ES-I3 (cell line): Measurements from ENCODE around the gene P2RX1.

Experiments used
- H3K36me3 ChIP-seq: 2 replicates; pipeline ENCODE4 v1.6.1; 2013; ENCODE audit warnings: mild to moderate bottlenecking, low read length, control low read depth, moderate library complexity; ENCODE audit not compliant: insufficient read depth
- H3K4me1 ChIP-seq: 2 replicates; pipeline ENCODE4 v1.6.1; 2013; ENCODE audit warnings: mild to moderate bottlenecking, control low read depth, low read length; ENCODE audit not compliant: insufficient read depth
- H3K9ac ChIP-seq: 2 replicates; pipeline ENCODE4 v1.6.1; 2013; ENCODE audit warnings: low read depth, mild to moderate bottlenecking, low read length, moderate library complexity
- H3K9me3 ChIP-seq: 2 replicates; pipeline ENCODE4 v1.6.1; 2013; ENCODE audit warnings: mild to moderate bottlenecking, low read length, moderate library complexity; ENCODE audit not compliant: control insufficient read depth, insufficient read depth

P2RX1 gene

GRCh38 chr17:3886776-3887175 lies 29.5 kb downstream of the P2RX1 start:
- Histone ChIP-seq H3K36me3 (peaks cover 2% of the 10 kb centered on the region; the same call in 1 of the 2 replicates), H3K9me3 (no peaks in the 10 kb centered on the region), H3K9ac (no peak overlapping the region), H3K4me1 (peaks cover 37% of the 10 kb centered on the region; the same call in 1 of the 2 replicates)

- no peaks in the 10 kb centered on the region for H3K9me3 ChIP-seq
- H3K4me1 ChIP-seq = peaks cover 31% of the 10 kb centered on the region; the same call in 1 of the 2 replicates
- H3K9ac ChIP-seq = no peak overlapping the region
- H3K36me3 ChIP-seq = peaks cover 2% of the 10 kb centered on the region; the same call in 1 of the 2 replicates
These were observed 30.3 kb downstream of the P2RX1 start for GRCh38 chr17:3885970-3886369.

- peaks cover 26% of the 10 kb centered on the region; the same call in 1 of the 2 replicates for H3K4me1 ChIP-seq
- no peak overlapping the region for H3K9ac ChIP-seq
- peaks cover 2% of the 10 kb centered on the region; the same call in 1 of the 2 replicates for H3K36me3 ChIP-seq
- H3K9me3 ChIP-seq = no peaks in the 10 kb centered on the region
These were observed 31.0 kb downstream of the P2RX1 start for GRCh38 chr17:3885271-3885670.

GRCh38 chr17:3884188-3884587 lies 32.1 kb downstream of the P2RX1 start:
- H3K9ac ChIP-seq = no peak overlapping the region
- H3K9me3 ChIP-seq = no peaks in the 10 kb centered on the region
- peaks cover 2% of the 10 kb centered on the region; the same call in 1 of the 2 replicates for H3K36me3 ChIP-seq
- peaks cover 20% of the 10 kb centered on the region; the same call in 1 of the 2 replicates for H3K4me1 ChIP-seq

- H3K36me3 ChIP-seq = peaks cover 2% of the 10 kb centered on the region; the same call in 1 of the 2 replicates
These were observed 34.0 kb downstream of the P2RX1 start for GRCh38 chr17:3882276-3882675.

GRCh38 chr17:3880983-3881382 lies 35.3 kb downstream of the P2RX1 start:
- no peak overlapping the region for H3K9ac ChIP-seq
- no peaks in the 10 kb centered on the region; the same call in 1 of the 2 replicates for H3K4me1 ChIP-seq
- no peaks in the 10 kb centered on the region for H3K9me3 ChIP-seq
- H3K36me3 ChIP-seq = peaks cover 2% of the 10 kb centered on the region; the same call in 1 of the 2 replicates

More at GRCh38 chr17:3882276-3882675, 34.0 kb downstream of the P2RX1 start:
- no peaks in the 10 kb centered on the region for H3K9me3 ChIP-seq
- no peak overlapping the region for H3K9ac ChIP-seq
- H3K4me1 ChIP-seq = peaks cover 5% of the 10 kb centered on the region; the same call in 1 of the 2 replicates

GRCh38 chr17:3879591-3880417 lies 36.5 kb downstream of the P2RX1 start:
- Histone ChIP-seq H3K4me1 (no peaks in the 10 kb centered on the region; the same call in 1 of the 2 replicates), H3K9ac (no peak overlapping the region), H3K36me3 (peaks cover 2% of the 10 kb centered on the region; the same call in 1 of the 2 replicates)

GRCh38 chr17:3879186-3879585 lies 37.1 kb downstream of the P2RX1 start:
- H3K9me3 ChIP-seq = no peaks in the 10 kb centered on the region
- H3K4me1 ChIP-seq = no peaks in the 10 kb centered on the region; the same call in 1 of the 2 replicates
- no peak overlapping the region for H3K9ac ChIP-seq
- H3K36me3 ChIP-seq = peaks cover 2% of the 10 kb centered on the region; the same call in 1 of the 2 replicates

More at GRCh38 chr17:3879591-3880417, 36.5 kb downstream of the P2RX1 start:
- H3K9me3 ChIP-seq = no peaks in the 10 kb centered on the region

- Histone ChIP-seq H3K9ac (no peak overlapping the region), H3K9me3 (no peaks in the 10 kb centered on the region), H3K36me3 (peaks cover 1% of the 10 kb centered on the region; the same call in 1 of the 2 replicates), H3K4me1 (no peaks in the 10 kb centered on the region; the same call in 1 of the 2 replicates)
These were observed 39.0 kb downstream of the P2RX1 start for GRCh38 chr17:3877220-3877619.

- Histone ChIP-seq H3K36me3 (no peaks in the 10 kb centered on the region), H3K4me1 (no peaks in the 10 kb centered on the region; the same call in 1 of the 2 replicates), H3K9me3 (no peaks in the 10 kb centered on the region), H3K9ac (no peak overlapping the region)
These were observed 40.9 kb downstream of the P2RX1 start for GRCh38 chr17:3875317-3875716.

GRCh38 chr17:3873862-3874261 lies 42.4 kb downstream of the P2RX1 start:
- Histone ChIP-seq H3K36me3 (no peaks in the 10 kb centered on the region), H3K9ac (no peak overlapping the region), H3K9me3 (no peaks in the 10 kb centered on the region)

GRCh38 chr17:3870871-3871306 lies 45.4 kb downstream of the P2RX1 start:
- no peaks in the 10 kb centered on the region for H3K36me3 ChIP-seq
- H3K9me3 ChIP-seq = no peaks in the 10 kb centered on the region
- H3K4me1 ChIP-seq = no peaks in the 10 kb centered on the region
- no peak overlapping the region for H3K9ac ChIP-seq

More at GRCh38 chr17:3873862-3874261, 42.4 kb downstream of the P2RX1 start:
- H3K4me1 ChIP-seq = no peaks in the 10 kb centered on the region

GRCh38 chr17:3867606-3868005 lies 48.7 kb downstream of the P2RX1 start:
- Histone ChIP-seq H3K36me3 (no peaks in the 10 kb centered on the region), H3K9me3 (no peaks in the 10 kb centered on the region), H3K9ac (no peak overlapping the region), H3K4me1 (no peaks in the 10 kb centered on the region)

GRCh38 chr17:3867106-3867505 lies 49.2 kb downstream of the P2RX1 start:
- Histone ChIP-seq H3K36me3 (no peaks in the 10 kb centered on the region), H3K9ac (no peak overlapping the region), H3K9me3 (no peaks in the 10 kb centered on the region), H3K4me1 (no peaks in the 10 kb centered on the region)

- Histone ChIP-seq H3K36me3 (no peaks in the 10 kb centered on the region), H3K4me1 (no peaks in the 10 kb centered on the region), H3K9ac (no peak overlapping the region), H3K9me3 (no peaks in the 10 kb centered on the region)
These were observed 50.0 kb downstream of the P2RX1 start for GRCh38 chr17:3866276-3866675.
